Adrenal gland (tissue), 5 donors: ENCODE results near the gene TSPEAR.

Experiments
- POLR2A ChIP-seq, 2 donors: fragments of 450-650 bp; IDR thresholded peaks; one replicate each; pipeline ENCODE4 v1.6.1; 2017; ENCODE audit warnings: antibody characterized with exemption in 2 of 2, mild to moderate bottlenecking in 2 of 2, moderate library complexity in 1 of 2
- TF ChIP-seq, protein P1 (sequence below), 6 experiments: fragments of 450-650 bp in 4 of 6; fragments of 200-600 bp in 2 of 6; sonication (generic) in 1 of 6; IDR thresholded peaks; 1 replicate in 5 of 6; 2 replicates in 1 of 6; pipeline versions ENCODE4 v1.5.1 to v1.8.0; 2016 to 2021; ENCODE audit warnings: antibody characterized with exemption in 6 of 6, mild to moderate bottlenecking in 2 of 6, moderate library complexity in 1 of 6
- donor health status: DM: no; HTN: no; CAD: no.

DNA sequence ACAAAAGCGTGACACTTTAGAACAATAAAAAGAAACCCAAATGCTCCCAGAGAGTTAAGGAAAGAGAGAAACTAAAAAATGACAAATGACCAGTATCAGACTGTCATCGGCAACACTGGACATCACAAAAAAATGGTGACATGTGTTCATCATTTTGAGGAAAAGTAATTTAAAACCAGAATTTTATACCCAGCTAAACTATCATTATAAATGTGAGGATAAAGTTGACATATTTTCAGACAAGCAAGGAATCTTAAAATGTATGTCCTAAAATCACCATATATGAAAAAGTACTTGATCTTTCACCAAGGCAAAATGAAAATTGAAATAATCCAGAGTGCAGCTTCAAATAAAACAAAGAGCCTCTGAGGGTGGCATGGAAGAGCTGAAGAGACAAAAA, 66.5 kb downstream of the TSPEAR start:
- TF ChIP-seq, protein P1, sequence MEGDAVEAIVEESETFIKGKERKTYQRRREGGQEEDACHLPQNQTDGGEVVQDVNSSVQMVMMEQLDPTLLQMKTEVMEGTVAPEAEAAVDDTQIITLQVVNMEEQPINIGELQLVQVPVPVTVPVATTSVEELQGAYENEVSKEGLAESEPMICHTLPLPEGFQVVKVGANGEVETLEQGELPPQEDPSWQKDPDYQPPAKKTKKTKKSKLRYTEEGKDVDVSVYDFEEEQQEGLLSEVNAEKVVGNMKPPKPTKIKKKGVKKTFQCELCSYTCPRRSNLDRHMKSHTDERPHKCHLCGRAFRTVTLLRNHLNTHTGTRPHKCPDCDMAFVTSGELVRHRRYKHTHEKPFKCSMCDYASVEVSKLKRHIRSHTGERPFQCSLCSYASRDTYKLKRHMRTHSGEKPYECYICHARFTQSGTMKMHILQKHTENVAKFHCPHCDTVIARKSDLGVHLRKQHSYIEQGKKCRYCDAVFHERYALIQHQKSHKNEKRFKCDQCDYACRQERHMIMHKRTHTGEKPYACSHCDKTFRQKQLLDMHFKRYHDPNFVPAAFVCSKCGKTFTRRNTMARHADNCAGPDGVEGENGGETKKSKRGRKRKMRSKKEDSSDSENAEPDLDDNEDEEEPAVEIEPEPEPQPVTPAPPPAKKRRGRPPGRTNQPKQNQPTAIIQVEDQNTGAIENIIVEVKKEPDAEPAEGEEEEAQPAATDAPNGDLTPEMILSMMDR (IDR thresholded peaks at IDR 0.05) = no peak
- no peak for TF ChIP-seq POLR2A (IDR thresholded peaks at IDR 0.05)
